ENCODE measurements around the gene TRIM72.
"Not testable (repeated sequence)": the region's sequence is repeated elsewhere in the genome, so short reads cannot be mapped to it uniquely, and the experiment has no call there.

The TRIM72 gene

GRCh38 chr16:31193874-31194273 lies 20.0 kb upstream of the TRIM72 start:
- no peak for TF ChIP-seq CTCF (conservative IDR thresholded peaks at IDR 0.05; ENCODE audit: low read depth, low read length)
- H3K79me2 ChIP-seq (ENCODE audit: insufficient read depth, low read depth), result peaks cover 16% of the 10 kb centered on the region; the same call in 1 of the 2 replicates

GRCh38 chr16:31194898-31195297 lies 19.0 kb upstream of the TRIM72 start:
- peaks cover 10% of the 10 kb centered on the region for H3K4me1 ChIP-seq (ENCODE audit: low read depth, poor library complexity, severe bottlenecking)
- no peak overlapping the region for H3K9ac ChIP-seq
- H4K20me1 ChIP-seq (ENCODE audit: insufficient read depth), result no peaks in the 10 kb centered on the region; the same call in 1 of the 2 replicates
- no peak overlapping the region for H3K4me2 ChIP-seq
- no peak overlapping the region for H3K27ac ChIP-seq
- no peaks in the 10 kb centered on the region for H3K27me3 ChIP-seq (ENCODE audit: insufficient read depth, low read depth)
- no peak for TF ChIP-seq CTCF (conservative IDR thresholded peaks at IDR 0.05; ENCODE audit: low read depth, low read length)
- no peak overlapping the region for H2AFZ ChIP-seq (ENCODE audit: low read depth)
- no peak overlapping the region for H3K4me3 ChIP-seq (IDR thresholded peaks at IDR 0.05; ENCODE audit: insufficient read depth, low read depth, low read length)
- H3K36me3 ChIP-seq (ENCODE audit: insufficient read depth), result peaks cover 14% of the 10 kb centered on the region; the same call in 1 of the 2 replicates
- H3K79me2 ChIP-seq (ENCODE audit: insufficient read depth, low read depth), result 0 out of 2 replicates have a peak, but pooled peaks cover 7% of the 10 kb centered on the region

More at GRCh38 chr16:31193874-31194273, 20.0 kb upstream of the TRIM72 start:
- H3K27ac ChIP-seq, result no peak overlapping the region
- peaks cover 5% of the 10 kb centered on the region for H3K4me1 ChIP-seq (ENCODE audit: low read depth, poor library complexity, severe bottlenecking)
- H3K9ac ChIP-seq, result no peak overlapping the region
- H3K4me3 ChIP-seq (IDR thresholded peaks at IDR 0.05; ENCODE audit: insufficient read depth, low read depth, low read length), result no peak overlapping the region
- H4K20me1 ChIP-seq (ENCODE audit: insufficient read depth), result no peaks in the 10 kb centered on the region; the same call in 1 of the 2 replicates
- H3K27me3 ChIP-seq (ENCODE audit: insufficient read depth, low read depth), result no peaks in the 10 kb centered on the region
- peaks cover 24% of the 10 kb centered on the region for H3K36me3 ChIP-seq (ENCODE audit: insufficient read depth)
- H3K4me2 ChIP-seq, result no peak overlapping the region
- no peak overlapping the region for H2AFZ ChIP-seq (ENCODE audit: low read depth)

GRCh38 chr16:31195861-31196260 lies 18.1 kb upstream of the TRIM72 start:
- not testable (repeated sequence) for H3K4me3 ChIP-seq (IDR thresholded peaks at IDR 0.05; ENCODE audit: insufficient read depth, low read depth, low read length); H4K20me1 ChIP-seq (ENCODE audit: insufficient read depth); H3K27ac ChIP-seq; H3K27me3 ChIP-seq (ENCODE audit: insufficient read depth, low read depth); H3K4me2 ChIP-seq; H3K79me2 ChIP-seq (ENCODE audit: insufficient read depth, low read depth); H2AFZ ChIP-seq (ENCODE audit: low read depth); H3K9ac ChIP-seq
- H3K36me3 ChIP-seq (ENCODE audit: insufficient read depth), result peaks cover 10% of the 10 kb centered on the region; the same call in 1 of the 2 replicates
- H3K4me1 ChIP-seq (ENCODE audit: low read depth, poor library complexity, severe bottlenecking), result peaks cover 20% of the 10 kb centered on the region

GRCh38 chr16:31196324-31197088 lies 17.4 kb upstream of the TRIM72 start:
- Histone ChIP-seq H3K27me3 (ENCODE audit: insufficient read depth, low read depth) (no peaks in the 10 kb centered on the region), H4K20me1 (ENCODE audit: insufficient read depth) (no peaks in the 10 kb centered on the region; the same call in 1 of the 2 replicates), H2AFZ (ENCODE audit: low read depth) (no peak overlapping the region), H3K9ac (no peak overlapping the region), H3K36me3 (ENCODE audit: insufficient read depth) (peaks cover 10% of the 10 kb centered on the region; the same call in 1 of the 2 replicates), H3K4me3 (IDR thresholded peaks at IDR 0.05; ENCODE audit: insufficient read depth, low read depth, low read length) (no peak overlapping the region), H3K4me2 (no peak overlapping the region), H3K27ac (no peak overlapping the region), H3K4me1 (ENCODE audit: low read depth, poor library complexity, severe bottlenecking) (peaks cover 27% of the 10 kb centered on the region), H3K79me2 (ENCODE audit: insufficient read depth, low read depth) (no peaks in the 10 kb centered on the region)
- no peak for TF ChIP-seq CTCF (conservative IDR thresholded peaks at IDR 0.05; ENCODE audit: low read depth, low read length)

Data from KMS-11 (cell line).